Bladder microvascular endothelial cell (primary cell): ENCODE data around the gene ADAR. TPM values are rescaled to one million over a fixed set of nuclear protein-coding genes. Genes with fewer than 3 reads are reported as not detected.

ENCODE experiments used
- total RNA-seq: library from RNA; depleted of rRNA; stranded (reverse); fragments of >200 nt; gene quantifications from 2 replicates; pipeline ENCODE4 v1.2.3, GENCODE V29; 2014

ADAR gene, protein sequence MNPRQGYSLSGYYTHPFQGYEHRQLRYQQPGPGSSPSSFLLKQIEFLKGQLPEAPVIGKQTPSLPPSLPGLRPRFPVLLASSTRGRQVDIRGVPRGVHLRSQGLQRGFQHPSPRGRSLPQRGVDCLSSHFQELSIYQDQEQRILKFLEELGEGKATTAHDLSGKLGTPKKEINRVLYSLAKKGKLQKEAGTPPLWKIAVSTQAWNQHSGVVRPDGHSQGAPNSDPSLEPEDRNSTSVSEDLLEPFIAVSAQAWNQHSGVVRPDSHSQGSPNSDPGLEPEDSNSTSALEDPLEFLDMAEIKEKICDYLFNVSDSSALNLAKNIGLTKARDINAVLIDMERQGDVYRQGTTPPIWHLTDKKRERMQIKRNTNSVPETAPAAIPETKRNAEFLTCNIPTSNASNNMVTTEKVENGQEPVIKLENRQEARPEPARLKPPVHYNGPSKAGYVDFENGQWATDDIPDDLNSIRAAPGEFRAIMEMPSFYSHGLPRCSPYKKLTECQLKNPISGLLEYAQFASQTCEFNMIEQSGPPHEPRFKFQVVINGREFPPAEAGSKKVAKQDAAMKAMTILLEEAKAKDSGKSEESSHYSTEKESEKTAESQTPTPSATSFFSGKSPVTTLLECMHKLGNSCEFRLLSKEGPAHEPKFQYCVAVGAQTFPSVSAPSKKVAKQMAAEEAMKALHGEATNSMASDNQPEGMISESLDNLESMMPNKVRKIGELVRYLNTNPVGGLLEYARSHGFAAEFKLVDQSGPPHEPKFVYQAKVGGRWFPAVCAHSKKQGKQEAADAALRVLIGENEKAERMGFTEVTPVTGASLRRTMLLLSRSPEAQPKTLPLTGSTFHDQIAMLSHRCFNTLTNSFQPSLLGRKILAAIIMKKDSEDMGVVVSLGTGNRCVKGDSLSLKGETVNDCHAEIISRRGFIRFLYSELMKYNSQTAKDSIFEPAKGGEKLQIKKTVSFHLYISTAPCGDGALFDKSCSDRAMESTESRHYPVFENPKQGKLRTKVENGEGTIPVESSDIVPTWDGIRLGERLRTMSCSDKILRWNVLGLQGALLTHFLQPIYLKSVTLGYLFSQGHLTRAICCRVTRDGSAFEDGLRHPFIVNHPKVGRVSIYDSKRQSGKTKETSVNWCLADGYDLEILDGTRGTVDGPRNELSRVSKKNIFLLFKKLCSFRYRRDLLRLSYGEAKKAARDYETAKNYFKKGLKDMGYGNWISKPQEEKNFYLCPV
- 54.9 and 114 TPM in 2 replicates for total RNA-seq

DNA sequence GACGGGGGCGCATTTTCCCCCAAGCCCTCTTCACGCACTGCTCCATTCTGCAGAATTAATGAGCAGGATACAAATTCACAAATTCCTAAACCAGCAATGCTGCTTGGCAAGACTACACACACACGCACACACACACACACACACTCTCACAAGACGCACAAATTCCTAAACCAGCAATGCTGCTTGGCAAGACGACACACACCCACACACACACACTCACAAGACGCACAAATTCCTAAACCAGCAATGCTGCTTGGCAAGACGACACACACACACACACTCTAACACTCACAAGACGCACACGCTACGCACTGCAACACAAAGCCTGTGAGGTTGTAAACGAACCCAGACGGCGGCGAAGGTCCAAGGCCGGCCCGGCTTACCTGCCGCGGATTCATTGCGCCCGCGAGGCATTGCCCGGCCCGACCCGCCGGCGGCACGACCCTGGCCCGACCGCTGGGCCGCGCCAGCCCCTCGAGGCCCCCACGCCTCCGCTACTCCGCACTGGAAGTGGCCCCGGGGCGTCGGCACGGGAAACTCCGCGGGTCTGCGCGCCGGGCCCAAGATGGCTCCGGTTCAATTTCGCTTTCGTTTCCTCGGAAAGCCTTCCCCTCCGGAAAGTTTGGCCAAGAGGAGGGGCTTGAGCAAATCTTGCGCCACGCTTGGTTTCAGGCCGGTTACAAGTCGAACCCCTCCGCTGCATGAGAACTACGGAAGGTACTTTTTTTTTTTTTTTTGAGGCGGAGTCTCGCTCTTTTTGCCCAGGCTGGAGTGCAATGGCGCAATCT is at the start of gene ADAR:
Gene ADAR, minus strand, starts transcription at position 578 of the 788 bp plus-strand sequence. Its CDS starts 180 bp downstream, at position 398.

DNA sequence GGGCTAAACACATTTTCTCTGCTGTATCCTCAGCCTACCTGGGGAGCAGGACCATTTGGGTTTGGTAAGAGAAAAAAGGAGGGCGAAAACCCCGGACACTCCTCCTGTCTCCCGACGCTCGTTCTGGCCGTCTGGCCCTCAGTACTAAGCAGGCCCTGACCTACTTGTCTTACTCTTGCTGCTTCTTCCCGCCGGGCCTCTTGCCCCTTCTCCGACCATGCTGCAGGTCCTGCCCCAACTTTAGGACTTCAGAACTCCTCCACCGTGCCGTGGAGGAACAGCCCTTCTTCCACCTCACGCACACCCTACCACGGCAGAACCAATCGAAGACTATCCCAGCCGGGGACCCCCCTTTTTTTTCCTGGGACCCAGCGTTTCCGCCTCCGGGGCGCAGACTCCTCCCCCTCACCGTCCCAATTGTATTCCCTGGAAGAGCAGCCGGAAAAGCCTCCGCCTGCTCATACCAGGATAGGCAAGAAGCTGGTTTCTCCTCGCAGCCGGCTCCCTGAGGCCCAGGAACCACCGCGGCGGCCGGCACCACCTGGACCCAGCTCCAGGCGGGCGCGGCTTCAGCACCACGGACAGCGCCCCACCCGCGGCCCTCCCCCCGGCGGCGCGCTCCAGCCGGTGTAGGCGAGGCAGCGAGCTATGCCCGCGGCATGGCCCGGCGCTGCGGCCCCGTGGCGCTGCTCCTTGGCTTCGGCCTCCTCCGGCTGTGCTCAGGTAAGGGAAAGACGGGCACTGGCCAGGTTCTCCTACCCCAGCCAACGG is 40.4 kb downstream of the ADAR start, which contains the start of gene CHRNB2:
Gene CHRNB2, plus strand, starts transcription at position 393 of the 771 bp plus-strand sequence. Its CDS starts 267 bp downstream, at position 660.

GRCh38 chr1:154557939-154558719 is 49.9 kb downstream of the ADAR start, which contains the start of gene UBE2Q1:
UBE2Q1 (minus strand) TSS chr1:154558662; CDS start chr1:154558553, 109 bp downstream.

Other genes starting within 250 kb of the ADAR start
- gene IL6R, start 202.8 kb downstream of the ADAR start, total RNA-seq, result 10.7 and 15.0 TPM in 2 replicates
- gene TDRD10, start 106.0 kb downstream of the ADAR start, total RNA-seq, result 3.6 and 5.2 TPM in 2 replicates
- gene SHE, start 105.8 kb downstream of the ADAR start, total RNA-seq, result 59.3 and 71.6 TPM in 2 replicates
- 23.2 and 46.6 TPM in 2 replicates for gene UBE2Q1, start 49.5 kb downstream of the ADAR start, total RNA-seq
- under 0.01 TPM in 1 of 2 replicates, not detected in the other for gene CHRNB2, start 40.4 kb downstream of the ADAR start, total RNA-seq